H9 (cell line): ENCODE measurements around the gene CALN1. TPM values are rescaled to one million over a fixed set of nuclear protein-coding genes. Genes with fewer than 3 reads are reported as not detected.
A peak's percentile ranks its signal among the peaks of the same experiment; 100 is the strongest.

Experiments used
- DNase-seq: peaks from one replicate; pipeline ENCODE4 v3.0.0-alpha.2; 2017
- H2AFZ ChIP-seq: one replicate; pipeline ENCODE4 v1.6.1; 2013; ENCODE audit warnings: mild to moderate bottlenecking, low read length, control low read depth, moderate library complexity
- H2AK5ac ChIP-seq: 2 replicates; pipeline ENCODE4 v1.6.1; 2013; ENCODE audit warnings: low read length, control low read depth, mixed read lengths; ENCODE audit not compliant: insufficient read length
- H2BK120ac ChIP-seq: one replicate; pipeline ENCODE4 v1.6.1; 2013; ENCODE audit warnings: low read depth, mild to moderate bottlenecking, low read length, control low read depth, inconsistent platforms; ENCODE audit not compliant: poor library complexity, severe bottlenecking
- H2BK12ac ChIP-seq: 2 replicates; pipeline ENCODE4 v1.6.1; 2013; ENCODE audit warnings: low read length, control low read depth, mixed read lengths, low read depth; ENCODE audit not compliant: insufficient read length
- H2BK15ac ChIP-seq: 2 replicates; pipeline ENCODE4 v1.6.1; 2013; ENCODE audit warnings: low read depth, low read length, control low read depth
- H2BK20ac ChIP-seq: one replicate; pipeline ENCODE4 v1.6.1; 2013; ENCODE audit warnings: low read depth, mild to moderate bottlenecking, low read length, control low read depth, inconsistent platforms; ENCODE audit not compliant: poor library complexity, severe bottlenecking
- H2BK5ac ChIP-seq: 2 replicates; pipeline ENCODE4 v1.6.1; 2013; ENCODE audit warnings: low read length, control low read depth, mixed read lengths; ENCODE audit not compliant: insufficient read length
- H3K14ac ChIP-seq: 2 replicates; pipeline ENCODE4 v1.6.1; 2013; ENCODE audit warnings: low read length, control low read depth; ENCODE audit not compliant: insufficient read depth
- H3K18ac ChIP-seq: 2 replicates; pipeline ENCODE4 v1.6.1; 2013; ENCODE audit warnings: low read depth, mild to moderate bottlenecking, mixed read lengths, low read length, control low read depth; ENCODE audit not compliant: insufficient read length
- H3K23ac ChIP-seq: 2 replicates; pipeline ENCODE4 v1.6.1; 2013; ENCODE audit warnings: low read length, control low read depth, mixed read lengths, low read depth; ENCODE audit not compliant: insufficient read length
- H3K23me2 ChIP-seq: 2 replicates; pipeline ENCODE4 v1.6.1; 2013; ENCODE audit warnings: low read depth, mild to moderate bottlenecking, mixed read lengths, low read length, control low read depth; ENCODE audit not compliant: insufficient read length, poor library complexity, severe bottlenecking
- H3K27ac ChIP-seq: 2 replicates; pipeline ENCODE4 v1.5.1; 2013; ENCODE audit warnings: low read length, control low read depth, mixed read lengths, low read depth; ENCODE audit not compliant: insufficient read length
- H3K27me3 ChIP-seq: 2 replicates; pipeline ENCODE4 v1.6.1; 2013; ENCODE audit warnings: low read length, control low read depth, inconsistent platforms; ENCODE audit not compliant: insufficient read depth
- H3K4ac ChIP-seq: 2 replicates; pipeline ENCODE4 v1.6.1; 2013; ENCODE audit warnings: low read depth, mild to moderate bottlenecking, control low read depth, inconsistent platforms, low read length, moderate library complexity
- H3K4me1 ChIP-seq: 2 replicates; pipeline ENCODE4 v1.6.1; 2013; ENCODE audit warnings: low read length, control low read depth, inconsistent platforms; ENCODE audit not compliant: insufficient read depth
- H3K4me2 ChIP-seq: 2 replicates; pipeline ENCODE4 v1.6.1; 2013; ENCODE audit warnings: low read length, control low read depth, mixed read lengths; ENCODE audit not compliant: insufficient read length, insufficient read depth
- H3K56ac ChIP-seq: 2 replicates; pipeline ENCODE4 v1.6.1; 2013; ENCODE audit warnings: low read depth, mild to moderate bottlenecking, mixed read lengths, low read length, control low read depth; ENCODE audit not compliant: insufficient read length
- H3K79me1 ChIP-seq: 2 replicates; pipeline ENCODE4 v1.6.1; 2013; ENCODE audit warnings: low read depth, mild to moderate bottlenecking, moderate library complexity, low read length, control low read depth, inconsistent platforms; ENCODE audit not compliant: insufficient read depth, poor library complexity, severe bottlenecking
- H3K79me2 ChIP-seq: 2 replicates; pipeline ENCODE4 v1.6.1; 2013; ENCODE audit warnings: low read length, control low read depth, inconsistent platforms; ENCODE audit not compliant: insufficient read depth
- H3K9ac ChIP-seq: 2 replicates; pipeline ENCODE4 v1.6.1; 2013; ENCODE audit warnings: low read length, control low read depth, mixed read lengths; ENCODE audit not compliant: insufficient read length; ENCODE audit errors: extremely low read depth
- H3K9me3 ChIP-seq: one replicate; pipeline ENCODE4 v1.6.1; 2013; ENCODE audit warnings: low read depth, low read length, inconsistent platforms; ENCODE audit not compliant: control insufficient read depth
- H3T11ph ChIP-seq: one replicate; pipeline ENCODE4 v1.6.1; 2013; ENCODE audit warnings: mild to moderate bottlenecking, low read length, control low read depth, inconsistent platforms
- H4K20me1 ChIP-seq: one replicate; pipeline ENCODE4 v1.6.1; 2013; ENCODE audit not compliant: control insufficient read depth, insufficient read length, insufficient read depth
- H4K5ac ChIP-seq: 2 replicates; pipeline ENCODE4 v1.6.1; 2013; ENCODE audit warnings: low read depth, mild to moderate bottlenecking, mixed read lengths, low read length, control low read depth; ENCODE audit not compliant: insufficient read length
- H4K8ac ChIP-seq: replicated peaks from 2 replicates; pipeline ENCODE4 v1.6.1; 2013; ENCODE audit warnings: low read length, control low read depth, mixed read lengths, low read depth; ENCODE audit not compliant: insufficient read length
- H4K91ac ChIP-seq: 2 replicates; pipeline ENCODE4 v1.6.1; 2013; ENCODE audit warnings: low read depth, mild to moderate bottlenecking, moderate library complexity, mixed read lengths, low read length, control low read depth; ENCODE audit not compliant: insufficient read length
- H3K27ac Mint-ChIP-seq, 3 experiments: 2 replicates in 2 of 3; 3 replicates in 1 of 3; pipeline ENCODE4 v1.8.0; 2020 to 2021; ENCODE audit warnings: mixed read lengths in 3 of 3, mild to moderate bottlenecking in 1 of 3, moderate library complexity in 1 of 3
- H3K27me3 Mint-ChIP-seq: 2 replicates; pipeline ENCODE4 v1.8.0; 2021; ENCODE audit warnings: low read depth, mild to moderate bottlenecking, moderate library complexity, mixed read lengths
- H3K36me3 Mint-ChIP-seq, 3 experiments: 2 replicates in 2 of 3; 3 replicates in 1 of 3; pipeline ENCODE4 v1.8.0; 2020 to 2021; ENCODE audit warnings: low read depth in 3 of 3, mixed read lengths in 3 of 3; ENCODE audit not compliant: insufficient read depth in 1 of 3
- H3K4me1 Mint-ChIP-seq, 2 experiments: 2 replicates each; pipeline ENCODE4 v1.8.0; 2020; ENCODE audit warnings: mixed read lengths in 2 of 2
- H3K4me3 Mint-ChIP-seq, 2 experiments: 2 replicates in 1 of 2; 3 replicates in 1 of 2; pipeline ENCODE4 v1.8.0; 2020 to 2021; ENCODE audit warnings: mild to moderate bottlenecking in 2 of 2, mixed read lengths in 2 of 2, moderate library complexity in 1 of 2
- H3K9me3 Mint-ChIP-seq, 2 experiments: 2 replicates in 1 of 2; 3 replicates in 1 of 2; pipeline ENCODE4 v1.8.0; 2020; ENCODE audit warnings: mild to moderate bottlenecking in 2 of 2, mixed read lengths in 2 of 2, moderate library complexity in 1 of 2
- WGBS: extraction: QIAGEN DNeasy Blood & Tissue Kit; methylation state at CpG from one replicate; pipeline ENCODE4 v1.1.7; 2013; ENCODE audit warnings: missing lambda C conversion rate, low lambda C conversion rate, mixed read lengths; ENCODE audit not compliant: insufficient read length; ENCODE audit errors: extremely low coverage; 5-methylcytosine and 5-hydroxymethylcytosine counted together
- total RNA-seq: library from RNA; stranded (reverse); gene quantifications from 2 replicates; pipeline ENCODE4 v1.2.1, GENCODE V29; 2021
- TF ChIP-seq, protein P1 (sequence below): fragments of 200-600 bp; sonication (generic); conservative IDR thresholded peaks from 3 replicates; pipeline ENCODE4 v1.8.0; 2021; ENCODE audit warnings: antibody characterized with exemption, mild to moderate bottlenecking

The CALN1 gene
- total RNA-seq, 1 experiment from 2014 or later = 2.8 TPM

DNA sequence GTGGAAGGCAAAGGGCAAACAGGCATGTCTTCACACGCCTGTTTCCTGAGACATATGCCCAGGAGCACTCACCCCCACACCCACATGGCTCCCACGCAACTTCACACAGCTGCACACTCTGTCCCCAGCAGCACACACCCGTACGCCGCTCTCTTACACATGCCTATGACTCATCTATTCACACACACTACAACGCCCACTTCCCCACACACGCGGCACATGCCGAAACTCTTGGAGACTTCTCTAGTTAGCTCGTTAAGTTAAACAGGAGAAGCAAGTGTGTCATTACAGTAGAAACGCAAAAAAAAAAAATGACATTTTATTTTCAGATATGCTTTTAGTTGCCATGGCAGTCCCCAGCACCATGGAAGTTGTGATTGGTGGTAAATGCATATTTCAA is 6.7 kb downstream of the CALN1 start:
- TF ChIP-seq, protein P1, sequence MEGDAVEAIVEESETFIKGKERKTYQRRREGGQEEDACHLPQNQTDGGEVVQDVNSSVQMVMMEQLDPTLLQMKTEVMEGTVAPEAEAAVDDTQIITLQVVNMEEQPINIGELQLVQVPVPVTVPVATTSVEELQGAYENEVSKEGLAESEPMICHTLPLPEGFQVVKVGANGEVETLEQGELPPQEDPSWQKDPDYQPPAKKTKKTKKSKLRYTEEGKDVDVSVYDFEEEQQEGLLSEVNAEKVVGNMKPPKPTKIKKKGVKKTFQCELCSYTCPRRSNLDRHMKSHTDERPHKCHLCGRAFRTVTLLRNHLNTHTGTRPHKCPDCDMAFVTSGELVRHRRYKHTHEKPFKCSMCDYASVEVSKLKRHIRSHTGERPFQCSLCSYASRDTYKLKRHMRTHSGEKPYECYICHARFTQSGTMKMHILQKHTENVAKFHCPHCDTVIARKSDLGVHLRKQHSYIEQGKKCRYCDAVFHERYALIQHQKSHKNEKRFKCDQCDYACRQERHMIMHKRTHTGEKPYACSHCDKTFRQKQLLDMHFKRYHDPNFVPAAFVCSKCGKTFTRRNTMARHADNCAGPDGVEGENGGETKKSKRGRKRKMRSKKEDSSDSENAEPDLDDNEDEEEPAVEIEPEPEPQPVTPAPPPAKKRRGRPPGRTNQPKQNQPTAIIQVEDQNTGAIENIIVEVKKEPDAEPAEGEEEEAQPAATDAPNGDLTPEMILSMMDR = no peak
- no peaks in the 10 kb centered on the region for H3K4me1 ChIP-seq
- H3K23me2 ChIP-seq = no peaks in the 10 kb centered on the region
- no peaks in the 10 kb centered on the region for H3K9me3 ChIP-seq
- H3K14ac ChIP-seq = no peak overlapping the region
- no peak overlapping the region for H2BK12ac ChIP-seq
- no peak overlapping the region for H2BK15ac ChIP-seq
- no peak overlapping the region for H3K4ac ChIP-seq
- no peak overlapping the region for H3K23ac ChIP-seq
- no peak overlapping the region for H2BK20ac ChIP-seq
- no peaks in the 10 kb centered on the region for H3K27me3 ChIP-seq
- no peak for DNase-seq
- Mint-ChIP-seq H3K27ac (peak overlapping the region in 1 of 3 experiments; percentile 46; a peak in 1 of 7 replicates), H3K36me3 (no peaks in the 10 kb centered on the region; a peak in 1 of 7 replicates), H3K4me1 (no peaks in the 10 kb centered on the region), H3K27me3 (peaks cover 11% of the 10 kb centered on the region), H3K9me3 (no peaks in the 10 kb centered on the region; a peak in 1 of 5 replicates), H3K4me3 (no peak overlapping the region)
- no peak overlapping the region for H3K56ac ChIP-seq
- no peak overlapping the region for H2AK5ac ChIP-seq
- H3K79me1 ChIP-seq = no peaks in the 10 kb centered on the region
- H3K79me2 ChIP-seq = no peaks in the 10 kb centered on the region
- H3K4me2 ChIP-seq = no peak overlapping the region
- H4K8ac ChIP-seq = no peak overlapping the region
- no peak overlapping the region for H3T11ph ChIP-seq
- H2AFZ ChIP-seq = no peak overlapping the region
- no peaks in the 10 kb centered on the region for H4K20me1 ChIP-seq
- no peak overlapping the region for H3K9ac ChIP-seq
- no peak overlapping the region for H4K5ac ChIP-seq
- H3K27ac ChIP-seq = no peak overlapping the region
- no peak overlapping the region for H2BK5ac ChIP-seq
- H2BK120ac ChIP-seq = no peak overlapping the region
- no peak overlapping the region for H4K91ac ChIP-seq
- 100% methylated on average over 4 of the region's 11 CpGs for WGBS
- H3K18ac ChIP-seq = no peak overlapping the region
